Pancreas (tissue), 10 donors: ENCODE measurements around the gene MINDY4B. TPM values are rescaled to one million over a fixed set of nuclear protein-coding genes. Genes with fewer than 3 reads are reported as not detected.

Source experiments
- ATAC-seq, 4 donors: fragments of 200-7000 bp; cut with Tn5 transposase; one replicate each; pipeline versions ENCODE4 v1.8.0 to v1.9.1; 2020; ENCODE audit warnings: mild to moderate bottlenecking in 4 of 4, moderate library complexity in 4 of 4
- DNase-seq, 6 donors: peaks; one replicate each; pipeline ENCODE4 v3.0.0-alpha.2; 2020
- FAIRE-seq: peaks from 2 replicates; lab custom pipeline; 2012; peaks lifted over from hg19 to GRCh38; lab: Jason Lieb, UNC
- H3K27ac ChIP-seq, 4 donors: fragments of 200-600 bp; sonication (generic); 1 replicate in 3 of 4; 2 replicates in 1 of 4; pipeline versions ENCODE4 v1.5.0 to v1.8.0; 2020
- H3K27me3 ChIP-seq, 4 donors: fragments of 200-600 bp; one replicate each; pipeline ENCODE4 v1.8.0; 2021
- H3K36me3 ChIP-seq, 3 donors: fragments of 200-600 bp; sonication (generic) in 1 of 3; one replicate each; pipeline versions ENCODE4 v1.5.0 to v1.8.0; 2020 to 2021
- H3K4me1 ChIP-seq, 3 donors: fragments of 200-600 bp; one replicate each; pipeline ENCODE4 v1.8.0; 2021
- H3K4me3 ChIP-seq, 4 donors: fragments of 200-600 bp; sonication (generic) in 2 of 4; one replicate each; pipeline versions ENCODE4 v1.5.0 to v1.8.0; 2020 to 2021
- H3K9me3 ChIP-seq, 4 donors: fragments of 200-600 bp; one replicate each; pipeline ENCODE4 v1.8.0; 2021
- whole genome bisulfite sequencing, 2 donors: extraction: QIAGEN DNeasy Blood & Tissue Kit; methylation state at CpG; one replicate each; pipeline ENCODE4 v1.1.7; 2013; 5-methylcytosine and 5-hydroxymethylcytosine counted together
- intact Hi-C, 3 donors: fragments of 100-400 bp; cut with DNase I; formaldehyde crosslinking; loops; one replicate each; pipeline versions ENCODE4 v1.11.1 to v1.14.2; 2022
- polyA plus RNA-seq, 2 donors: library from polyadenylated mRNA; stranded (reverse); fragments of 200-250 nt; gene quantifications; one replicate each; pipeline ENCODE4 v1.2.3, GENCODE V29; 2013
- total RNA-seq, 6 donors: library from RNA; stranded (reverse); fragmentation: NEBNext Ultra II Directional in 4 of 6; extraction: Animal tissue kit (Norgen Biotek cat#: 25700) in 4 of 6; gene quantifications; one replicate each; pipeline versions ENCODE4 v1.2.1 to v1.2.4, GENCODE V29; 2021 to 2023
- TF ChIP-seq, protein P1 (sequence below), 4 donors: fragments of 200-600 bp; sonication (generic) in 3 of 4; IDR thresholded peaks; one replicate each; pipeline versions ENCODE4 v1.5.0 to v1.8.0; 2021; ENCODE audit warnings: antibody characterized with exemption in 4 of 4
- donor health status: healthy with polysubstance abuse.
- donor health status: DM: no; HTN: no; CAD: no; lungs with moderate emphysema.
- donor health status: DM: no; HTN: no; CAD: no.
- donor health status: control.
- donor health status: control.
- donor health status: Bipolar disorder and iron deficiency.
- donor health status: DM: yes; HTN: yes; CAD: no.
- donor health status: DM: no; HTN: no; CAD: no.
- donor health status: DM: no; HTN: no; CAD: no.
- donor health status: DM: yes; HTN: yes; CAD: no.

Gene MINDY4B
- total and polyA plus RNA-seq, 8 donors = not detected

- FAIRE-seq (no peak), ATAC-seq (no peak), DNase-seq (no peak)
- H3K4me3 ChIP-seq = no peak overlapping the region
- H3K4me1 ChIP-seq = no peaks in the 10 kb centered on the region
- H3K36me3 ChIP-seq = no peaks in the 10 kb centered on the region
- 16% methylated on average over 1 of the region's 1 CpG for whole genome bisulfite sequencing, 2 donors
- no peak overlapping the region for H3K27ac ChIP-seq
- intact Hi-C loops = no loop called here
- H3K9me3 ChIP-seq = no peaks in the 10 kb centered on the region
- no peaks in the 10 kb centered on the region for H3K27me3 ChIP-seq
- TF ChIP-seq, protein P1, sequence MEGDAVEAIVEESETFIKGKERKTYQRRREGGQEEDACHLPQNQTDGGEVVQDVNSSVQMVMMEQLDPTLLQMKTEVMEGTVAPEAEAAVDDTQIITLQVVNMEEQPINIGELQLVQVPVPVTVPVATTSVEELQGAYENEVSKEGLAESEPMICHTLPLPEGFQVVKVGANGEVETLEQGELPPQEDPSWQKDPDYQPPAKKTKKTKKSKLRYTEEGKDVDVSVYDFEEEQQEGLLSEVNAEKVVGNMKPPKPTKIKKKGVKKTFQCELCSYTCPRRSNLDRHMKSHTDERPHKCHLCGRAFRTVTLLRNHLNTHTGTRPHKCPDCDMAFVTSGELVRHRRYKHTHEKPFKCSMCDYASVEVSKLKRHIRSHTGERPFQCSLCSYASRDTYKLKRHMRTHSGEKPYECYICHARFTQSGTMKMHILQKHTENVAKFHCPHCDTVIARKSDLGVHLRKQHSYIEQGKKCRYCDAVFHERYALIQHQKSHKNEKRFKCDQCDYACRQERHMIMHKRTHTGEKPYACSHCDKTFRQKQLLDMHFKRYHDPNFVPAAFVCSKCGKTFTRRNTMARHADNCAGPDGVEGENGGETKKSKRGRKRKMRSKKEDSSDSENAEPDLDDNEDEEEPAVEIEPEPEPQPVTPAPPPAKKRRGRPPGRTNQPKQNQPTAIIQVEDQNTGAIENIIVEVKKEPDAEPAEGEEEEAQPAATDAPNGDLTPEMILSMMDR (IDR thresholded peaks at IDR 0.05) = no peak
Measured at GRCh38 chr3:150933473-150933995, 28.3 kb upstream of the MINDY4B start.

- Histone ChIP-seq H3K4me1 (no peaks in the 10 kb centered on the region), H3K4me3 (no peak overlapping the region), H3K36me3 (no peaks in the 10 kb centered on the region), H3K9me3 (no peaks in the 10 kb centered on the region), H3K27ac (no peak overlapping the region), H3K27me3 (no peaks in the 10 kb centered on the region)
- 71 to 73% methylated on average over 1 of the region's 1 CpG for whole genome bisulfite sequencing, 2 donors
- ATAC-seq (no peak), DNase-seq (no peak), FAIRE-seq (no peak)
- intact Hi-C loops = no loop called here
- TF ChIP-seq, protein P1 (IDR thresholded peaks at IDR 0.05) = no peak
Measured at GRCh38 chr3:150931745-150932144, 26.5 kb upstream of the MINDY4B start.

DNA sequence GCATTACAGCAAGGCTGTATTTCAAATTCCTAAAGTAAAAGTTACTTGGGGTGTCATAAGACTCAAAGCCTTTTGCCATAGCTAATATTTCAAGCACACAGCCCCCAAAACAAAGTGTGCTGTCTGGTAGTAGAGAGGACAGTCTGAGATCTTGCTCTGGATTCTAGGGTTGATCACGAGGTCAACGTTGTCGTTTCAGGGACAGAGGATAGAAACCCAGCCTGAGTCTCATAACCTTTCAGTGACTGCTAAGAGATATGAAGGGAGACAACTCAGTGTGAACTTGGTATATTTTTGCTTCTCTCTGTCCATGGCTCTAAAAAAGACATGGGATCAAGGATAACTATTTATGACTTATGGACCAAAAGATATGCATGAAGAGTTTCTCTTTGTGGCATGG lies 25.6 kb upstream of the MINDY4B start:
- Histone ChIP-seq H3K27ac (no peak overlapping the region), H3K4me1 (no peaks in the 10 kb centered on the region), H3K27me3 (no peaks in the 10 kb centered on the region), H3K36me3 (no peaks in the 10 kb centered on the region), H3K4me3 (no peak overlapping the region), H3K9me3 (no peaks in the 10 kb centered on the region)
- WGBS, 2 donors = 56 to 63% methylated on average over 3 of the region's 3 CpGs
- no peak for ATAC-seq
- intact Hi-C loops = no loop called here
- DNase-seq = no peak
- TF ChIP-seq, protein P1 (IDR thresholded peaks at IDR 0.05) = no peak
- no peak for FAIRE-seq

DNA sequence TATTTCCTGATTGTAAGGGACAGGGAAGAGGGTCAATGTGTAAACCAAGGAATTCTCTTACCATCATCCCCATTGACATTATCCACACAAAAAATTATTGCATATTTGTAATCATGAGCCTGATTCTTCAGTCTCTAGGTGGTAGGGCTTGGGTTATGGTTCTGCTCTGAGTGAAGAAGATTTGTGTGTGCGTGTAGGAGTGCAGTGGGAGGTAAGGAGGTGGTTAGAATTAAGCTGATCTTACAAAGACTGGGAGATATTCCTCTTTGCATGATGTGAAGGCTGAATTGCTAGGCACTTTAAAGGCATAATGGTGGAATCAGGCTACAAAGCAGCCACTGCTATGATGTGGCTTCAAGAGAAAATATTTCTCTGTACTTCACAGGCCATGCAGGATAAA lies 23.0 kb upstream of the MINDY4B start:
- H3K4me1 ChIP-seq = no peaks in the 10 kb centered on the region
- no peak overlapping the region for H3K4me3 ChIP-seq
- TF ChIP-seq, protein P1 (IDR thresholded peaks at IDR 0.05) = no peak
- no peak for FAIRE-seq
- ATAC-seq = no peak
- intact Hi-C loops = loop anchor here in 2 of 3 donors (5.0 to 10.0 kb wide), 2 partner anchors 214 to 217 kb away; no protein-coding TSS in a partner anchor
- no peaks in the 10 kb centered on the region for H3K9me3 ChIP-seq
- WGBS, 2 donors = 89 to 96% methylated on average over 1 of the region's 1 CpG
- no peak overlapping the region for H3K27ac ChIP-seq
- no peaks in the 10 kb centered on the region for H3K36me3 ChIP-seq
- H3K27me3 ChIP-seq = no peaks in the 10 kb centered on the region
- DNase-seq = no peak

GRCh38 chr3:150926328-150926727 lies 21.1 kb upstream of the MINDY4B start:
- FAIRE-seq (no peak), DNase-seq (no peak), ATAC-seq (no peak)
- WGBS, 2 donors = 82% methylated on average over 7 of the region's 7 CpGs
- TF ChIP-seq, protein P1 (IDR thresholded peaks at IDR 0.05) = no peak
- Histone ChIP-seq H3K27me3 (no peaks in the 10 kb centered on the region), H3K9me3 (no peaks in the 10 kb centered on the region), H3K27ac (no peak overlapping the region), H3K36me3 (no peaks in the 10 kb centered on the region), H3K4me1 (no peaks in the 10 kb centered on the region), H3K4me3 (no peak overlapping the region)
- intact Hi-C loops = loop anchor here in 2 of 3 donors (5.0 to 10.0 kb wide), 2 partner anchors 216 to 218 kb away; no protein-coding TSS in a partner anchor
